ENCODE results near the gene HDAC4. TPM values are rescaled to one million over a fixed set of nuclear protein-coding genes. Genes with fewer than 3 reads are reported as not detected.

HDAC4 gene
- total RNA-seq, 1 experiment from 2014 or later: 32.0 TPM

DNA sequence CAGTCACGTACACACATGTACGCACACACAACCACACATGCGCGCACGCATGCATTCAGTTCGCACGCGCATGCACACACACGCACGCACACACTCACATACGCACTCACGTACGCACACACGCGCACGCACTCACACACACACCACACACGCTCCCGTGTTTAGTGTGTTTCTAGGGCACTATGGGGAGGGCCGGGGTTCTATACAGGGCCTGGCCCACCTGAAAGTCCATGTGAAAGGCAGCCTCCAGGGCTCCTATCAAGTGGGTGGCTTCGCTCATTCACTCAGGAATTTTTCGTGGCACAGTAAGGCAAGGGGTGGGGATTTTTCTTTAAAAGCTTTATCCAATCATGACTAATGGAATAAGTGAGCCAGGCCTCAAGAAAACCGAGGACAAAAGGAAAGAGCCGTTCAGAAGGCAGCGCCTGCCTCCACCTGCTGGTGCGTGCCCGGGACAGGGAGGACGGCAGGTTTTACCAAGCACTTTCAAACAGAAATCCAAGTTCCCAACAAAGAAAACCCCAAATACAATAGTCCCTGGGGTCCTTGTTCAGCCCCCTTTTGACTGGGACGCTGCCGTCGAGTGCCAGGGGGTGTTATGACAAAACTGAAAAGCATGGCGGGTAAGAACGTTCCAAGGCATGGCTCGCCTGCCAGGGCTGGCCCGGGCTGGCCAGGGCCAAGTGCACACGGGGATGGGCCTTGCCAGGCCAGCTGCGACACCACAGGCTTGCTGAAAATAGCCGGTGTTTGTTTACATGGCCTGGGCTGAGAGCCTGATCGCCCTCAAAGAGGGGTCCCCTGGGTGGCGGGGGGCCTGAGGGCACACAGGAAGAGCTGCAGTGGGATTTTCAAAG, 110.0 kb downstream of the HDAC4 start:
- peak overlapping the region; percentile 17 to 47; a peak in 4 of 5 replicates for H3K4me3 Mint-ChIP-seq
- DNase-seq: no peak
- H3K4me2 ChIP-seq (ENCODE audit: insufficient read depth, insufficient read length, low read length): no peak overlapping the region

More for the DNA sequence above, 110.0 kb downstream of the HDAC4 start:
- H3K9me3 ChIP-seq (ENCODE audit: control insufficient read depth, low read depth, low read length): no peaks in the 10 kb centered on the region
- H3K9ac ChIP-seq (ENCODE audit: extremely low read depth, insufficient read length, low read length): no peak overlapping the region
- H3K27me3 ChIP-seq (ENCODE audit: insufficient read depth, low read length): no peaks in the 10 kb centered on the region
- peak overlapping the region; percentile 5 for H2BK12ac ChIP-seq (ENCODE audit: insufficient read length, low read depth, low read length)
- WGBS (ENCODE audit: extremely low coverage, insufficient read length, low lambda C conversion rate): 100% methylated on average over 5 of the region's 39 CpGs
- H2AFZ ChIP-seq (ENCODE audit: low read length): no peak overlapping the region
- no peak overlapping the region for H2BK20ac ChIP-seq (ENCODE audit: low read depth, low read length, poor library complexity, severe bottlenecking)
- H3K14ac ChIP-seq (ENCODE audit: insufficient read depth, low read length): peak overlapping the region; percentile 69
- H2BK120ac ChIP-seq (ENCODE audit: low read depth, low read length, poor library complexity, severe bottlenecking): no peak overlapping the region
- H2BK15ac ChIP-seq (ENCODE audit: low read depth, low read length): no peak overlapping the region
- Mint-ChIP-seq H3K9me3 (no peaks in the 10 kb centered on the region; a peak in 1 of 5 replicates), H3K27ac (peak overlapping the region; percentile 90 to 97 (median 92)), H3K36me3 (ENCODE audit: insufficient read depth in 1 of 3, low read depth in 3 of 3) (no peaks in the 10 kb centered on the region), H3K4me1 (peaks cover 75 to 83% of the 10 kb centered on the region in 2 experiments), H3K27me3 (ENCODE audit: low read depth) (no peaks in the 10 kb centered on the region)
- H3K56ac ChIP-seq (ENCODE audit: insufficient read length, low read depth, low read length): no peak overlapping the region
- H3T11ph ChIP-seq (ENCODE audit: low read length): no peak overlapping the region
- no peak overlapping the region for H2BK5ac ChIP-seq (ENCODE audit: insufficient read length, low read length)
- H3K27ac ChIP-seq (ENCODE audit: insufficient read length, low read depth, low read length): no peak overlapping the region
- H4K91ac ChIP-seq (ENCODE audit: insufficient read length, low read depth, low read length): peak overlapping the region; percentile 6
- peak overlapping the region; percentile 83 for H4K5ac ChIP-seq (ENCODE audit: insufficient read length, low read depth, low read length)
- no peak overlapping the region for H3K4ac ChIP-seq (ENCODE audit: low read depth, low read length)
- H4K20me1 ChIP-seq (ENCODE audit: control insufficient read depth, insufficient read depth, insufficient read length): peaks cover 2% of the 10 kb centered on the region
- no peak overlapping the region for H4K8ac ChIP-seq (replicated peaks; ENCODE audit: insufficient read length, low read depth, low read length)
- peak overlapping the region; percentile 84 for H3K18ac ChIP-seq (ENCODE audit: insufficient read length, low read depth, low read length)
- H3K4me1 ChIP-seq (ENCODE audit: insufficient read depth, low read length): peaks cover 14% of the 10 kb centered on the region; the same call in 1 of the 2 replicates
- no peaks in the 10 kb centered on the region for H3K23me2 ChIP-seq (ENCODE audit: insufficient read length, low read depth, low read length, poor library complexity, severe bottlenecking)
- no peaks in the 10 kb centered on the region for H3K79me1 ChIP-seq (ENCODE audit: insufficient read depth, low read depth, low read length, poor library complexity, severe bottlenecking)
- H3K79me2 ChIP-seq (ENCODE audit: insufficient read depth, low read length): peaks cover 2% of the 10 kb centered on the region; the same call in 1 of the 2 replicates
- peak overlapping the region; percentile 47 for H2AK5ac ChIP-seq (ENCODE audit: insufficient read length, low read length)
- TF ChIP-seq, protein P1, sequence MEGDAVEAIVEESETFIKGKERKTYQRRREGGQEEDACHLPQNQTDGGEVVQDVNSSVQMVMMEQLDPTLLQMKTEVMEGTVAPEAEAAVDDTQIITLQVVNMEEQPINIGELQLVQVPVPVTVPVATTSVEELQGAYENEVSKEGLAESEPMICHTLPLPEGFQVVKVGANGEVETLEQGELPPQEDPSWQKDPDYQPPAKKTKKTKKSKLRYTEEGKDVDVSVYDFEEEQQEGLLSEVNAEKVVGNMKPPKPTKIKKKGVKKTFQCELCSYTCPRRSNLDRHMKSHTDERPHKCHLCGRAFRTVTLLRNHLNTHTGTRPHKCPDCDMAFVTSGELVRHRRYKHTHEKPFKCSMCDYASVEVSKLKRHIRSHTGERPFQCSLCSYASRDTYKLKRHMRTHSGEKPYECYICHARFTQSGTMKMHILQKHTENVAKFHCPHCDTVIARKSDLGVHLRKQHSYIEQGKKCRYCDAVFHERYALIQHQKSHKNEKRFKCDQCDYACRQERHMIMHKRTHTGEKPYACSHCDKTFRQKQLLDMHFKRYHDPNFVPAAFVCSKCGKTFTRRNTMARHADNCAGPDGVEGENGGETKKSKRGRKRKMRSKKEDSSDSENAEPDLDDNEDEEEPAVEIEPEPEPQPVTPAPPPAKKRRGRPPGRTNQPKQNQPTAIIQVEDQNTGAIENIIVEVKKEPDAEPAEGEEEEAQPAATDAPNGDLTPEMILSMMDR (conservative IDR thresholded peaks at IDR 0.05): peak; percentile 21; the same call in 1 of the 3 replicates
- H3K23ac ChIP-seq (ENCODE audit: insufficient read length, low read depth, low read length): no peak overlapping the region
